ENCODE results near the gene SBK1.
"Not testable (repeated sequence)": the region's sequence is repeated elsewhere in the genome, so short reads cannot be mapped to it uniquely, and the experiment has no call there.

The SBK1 gene

GRCh38 chr16:28321700-28322411, 29.5 kb downstream of the SBK1 start:
- ChIA-PET CTCF (interaction anchor here (0.7 to 1.1 kb wide), 5 partner anchors 9 to 111 kb away, joined by 3 to 4 read pairs (median 3); no protein-coding TSS in a partner anchor), POLR2A (interaction anchor here (1.0 to 1.2 kb wide), 3 partner anchors 30 to 47 kb away, joined by 3 to 4 read pairs (median 3); partner anchors contain the start of gene SBK1)
- peak; percentile 67 for DNase-seq (ENCODE audit: extremely low spot score)
- TF ChIP-seq ARNT (IDR thresholded peaks at IDR 0.05) (no peak), SUZ12 (IDR thresholded peaks at IDR 0.05) (no peak), TARDBP (IDR thresholded peaks at IDR 0.05) (no peak), BHLHE40 (IDR thresholded peaks at IDR 0.05; ENCODE audit: borderline replicate concordance) (no peak), PKNOX1 (IDR thresholded peaks at IDR 0.05) (no peak), L3MBTL2 (conservative IDR thresholded peaks at IDR 0.05) (no peak), FOXA1 (IDR thresholded peaks at IDR 0.05) (no peak), CTBP1 (IDR thresholded peaks at IDR 0.05; ENCODE audit: borderline replicate concordance) (no peak)

- POLR2A ChIA-PET, result no interaction called here
- CTCF ChIA-PET, result interaction anchor here (0.6 kb wide), 1 partner anchor 721 kb away, joined by 6 read pairs; no protein-coding TSS in a partner anchor
- TF ChIP-seq HDGF (IDR thresholded peaks at IDR 0.05; ENCODE audit: borderline replicate concordance), result no peak
- no peak for TF ChIP-seq LEF1 (IDR thresholded peaks at IDR 0.05; ENCODE audit: borderline replicate concordance)
- no peak for TF ChIP-seq FOXM1 (IDR thresholded peaks at IDR 0.05; ENCODE audit: borderline replicate concordance)
- TF ChIP-seq L3MBTL2 (conservative IDR thresholded peaks at IDR 0.05), result no peak
- TF ChIP-seq BHLHE40 (IDR thresholded peaks at IDR 0.05; ENCODE audit: borderline replicate concordance), result no peak
- TF ChIP-seq SP1 (IDR thresholded peaks at IDR 0.05), result no peak
- TF ChIP-seq TARDBP (IDR thresholded peaks at IDR 0.05), result no peak
- TF ChIP-seq PKNOX1 (IDR thresholded peaks at IDR 0.05), result no peak
- no peak for TF ChIP-seq NFRKB (IDR thresholded peaks at IDR 0.05)
- no peak for TF ChIP-seq SUZ12 (IDR thresholded peaks at IDR 0.05)
- TF ChIP-seq ELF4 (IDR thresholded peaks at IDR 0.05), result no peak
- no peak for TF ChIP-seq FOXK2 (IDR thresholded peaks at IDR 0.05)
- TF ChIP-seq ARNT (IDR thresholded peaks at IDR 0.05), result no peak
- TF ChIP-seq ZNF384 (IDR thresholded peaks at IDR 0.05), result no peak
- TF ChIP-seq CTBP1 (IDR thresholded peaks at IDR 0.05; ENCODE audit: borderline replicate concordance), result no peak
- TF ChIP-seq FOXA1 (IDR thresholded peaks at IDR 0.05), result no peak
- no peak for DNase-seq (ENCODE audit: extremely low spot score)
Measured at GRCh38 chr16:28324235-28324886, 32.0 kb downstream of the SBK1 start.

- no peak for DNase-seq (ENCODE audit: extremely low spot score)
- CTCF ChIA-PET, result no interaction called here
- TF ChIP-seq CTBP1 (IDR thresholded peaks at IDR 0.05; ENCODE audit: borderline replicate concordance) (no peak), FOXA1 (IDR thresholded peaks at IDR 0.05) (no peak), SUZ12 (IDR thresholded peaks at IDR 0.05) (no peak), PKNOX1 (IDR thresholded peaks at IDR 0.05) (no peak), FOXK2 (IDR thresholded peaks at IDR 0.05) (no peak), ARNT (IDR thresholded peaks at IDR 0.05) (no peak), FOXM1 (IDR thresholded peaks at IDR 0.05; ENCODE audit: borderline replicate concordance) (no peak), HDGF (IDR thresholded peaks at IDR 0.05; ENCODE audit: borderline replicate concordance) (no peak), NFRKB (IDR thresholded peaks at IDR 0.05) (no peak), SP1 (IDR thresholded peaks at IDR 0.05) (no peak), TARDBP (IDR thresholded peaks at IDR 0.05) (no peak), L3MBTL2 (conservative IDR thresholded peaks at IDR 0.05) (no peak), BHLHE40 (IDR thresholded peaks at IDR 0.05; ENCODE audit: borderline replicate concordance) (no peak), ZNF384 (IDR thresholded peaks at IDR 0.05) (no peak), LEF1 (IDR thresholded peaks at IDR 0.05; ENCODE audit: borderline replicate concordance) (no peak), ELF4 (IDR thresholded peaks at IDR 0.05) (no peak)
- POLR2A ChIA-PET, result no interaction called here
Measured at GRCh38 chr16:28324887-28325279, 32.6 kb downstream of the SBK1 start.

GRCh38 chr16:28326881-28327610, 34.7 kb downstream of the SBK1 start:
- TF ChIP-seq ELF4 (IDR thresholded peaks at IDR 0.05) (no peak), FOXM1 (IDR thresholded peaks at IDR 0.05; ENCODE audit: borderline replicate concordance) (no peak), HDGF (IDR thresholded peaks at IDR 0.05; ENCODE audit: borderline replicate concordance) (no peak), FOXA1 (IDR thresholded peaks at IDR 0.05) (no peak), SUZ12 (IDR thresholded peaks at IDR 0.05) (no peak), BHLHE40 (IDR thresholded peaks at IDR 0.05; ENCODE audit: borderline replicate concordance) (no peak), ARNT (IDR thresholded peaks at IDR 0.05) (no peak), PKNOX1 (IDR thresholded peaks at IDR 0.05) (0 out of 2 replicates have a peak, but pooled peaks have one; percentile 7), SP1 (IDR thresholded peaks at IDR 0.05) (no peak)
- ChIA-PET POLR2A (no interaction called here), CTCF (no interaction called here)
- peak; percentile 78 for DNase-seq (ENCODE audit: extremely low spot score)

- DNase-seq (ENCODE audit: extremely low spot score); CTCF ChIA-PET; POLR2A ChIA-PET: not testable (repeated sequence)
Measured at GRCh38 chr16:28330232-28330631, 37.9 kb downstream of the SBK1 start.

GRCh38 chr16:28330981-28331380, 38.7 kb downstream of the SBK1 start:
- CTCF ChIA-PET; DNase-seq (ENCODE audit: extremely low spot score); POLR2A ChIA-PET: not testable (repeated sequence)

- DNase-seq (ENCODE audit: extremely low spot score); POLR2A ChIA-PET; CTCF ChIA-PET: not testable (repeated sequence)
Measured at GRCh38 chr16:28332632-28333031, 40.3 kb downstream of the SBK1 start.

- CTCF ChIA-PET; POLR2A ChIA-PET; DNase-seq (ENCODE audit: extremely low spot score): not testable (repeated sequence)
Measured at GRCh38 chr16:28335678-28336077, 43.4 kb downstream of the SBK1 start.

- CTCF ChIA-PET; DNase-seq (ENCODE audit: extremely low spot score); POLR2A ChIA-PET: not testable (repeated sequence)
Measured at GRCh38 chr16:28336940-28337710, 44.8 kb downstream of the SBK1 start.

All from HEK293T (cell line).